Lung (tissue), 12 donors: ENCODE results near the gene ANTXR1. TPM values are rescaled to one million over a fixed set of nuclear protein-coding genes. Genes with fewer than 3 reads are reported as not detected.

Experiments used
- ATAC-seq: fragments of 200-7000 bp; cut with Tn5 transposase; one replicate; pipeline ENCODE4 v1.9.1; 2020; ENCODE audit warnings: moderate number of reproducible peaks; ENCODE audit not compliant: insufficient read depth, low FRiP score
- DNase-seq, 3 donors: peaks; one replicate each; pipeline ENCODE4 v3.0.0-alpha.2; 2013 to 2017
- H3K27ac ChIP-seq, 2 donors: one replicate each; pipeline ENCODE4 v1.5.1; 2013; ENCODE audit warnings: mild to moderate bottlenecking in 2 of 2, moderate library complexity in 2 of 2, control low read depth in 1 of 2, inconsistent platforms in 1 of 2, low read depth in 1 of 2, low read length in 1 of 2
- H3K27me3 ChIP-seq, 3 donors: one replicate each; pipeline ENCODE4 v1.5.1; 2013; ENCODE audit warnings: low read length in 2 of 3; ENCODE audit not compliant: control insufficient read depth in 3 of 3, insufficient read depth in 3 of 3
- H3K36me3 ChIP-seq, 4 donors: one replicate each; pipeline ENCODE4 v1.5.1; 2013; ENCODE audit warnings: low read length in 4 of 4, mild to moderate bottlenecking in 1 of 4, moderate library complexity in 1 of 4; ENCODE audit not compliant: control insufficient read depth in 4 of 4, insufficient read depth in 4 of 4
- H3K4me1 ChIP-seq, 5 donors: one replicate each; pipeline ENCODE4 v1.5.1; 2013; ENCODE audit warnings: low read length in 5 of 5, mild to moderate bottlenecking in 2 of 5, moderate library complexity in 1 of 5; ENCODE audit not compliant: control insufficient read depth in 5 of 5, insufficient read depth in 5 of 5
- H3K4me3 ChIP-seq: one replicate; pipeline ENCODE4 v1.5.1; 2013; ENCODE audit warnings: mild to moderate bottlenecking, control low read depth, moderate library complexity
- H3K9ac ChIP-seq, 2 donors: one replicate each; pipeline ENCODE4 v1.5.1; 2013; ENCODE audit warnings: low read length in 2 of 2, control low read depth in 1 of 2; ENCODE audit not compliant: insufficient read depth in 1 of 2
- H3K9me3 ChIP-seq, 4 donors: one replicate each; pipeline ENCODE4 v1.5.1; 2013; ENCODE audit warnings: low read length in 3 of 4, mild to moderate bottlenecking in 1 of 4, moderate library complexity in 1 of 4; ENCODE audit not compliant: control insufficient read depth in 4 of 4, insufficient read depth in 3 of 4
- WGBS, 2 donors: extraction: QIAGEN DNeasy Blood & Tissue Kit; methylation state at CpG; one replicate each; pipeline ENCODE4 v1.1.7; 2013; 5-methylcytosine and 5-hydroxymethylcytosine counted together
- polyA plus RNA-seq, 2 donors: library from polyadenylated mRNA; stranded (reverse); fragments of 200-250 nt; gene quantifications; one replicate each; pipeline ENCODE4 v1.2.1, GENCODE V29; 2013
- total RNA-seq, 2 donors: library from RNA; depleted of rRNA in 1 of 2; stranded (reverse); fragments of >200 nt in 1 of 2; gene quantifications; one replicate each; pipeline ENCODE4 v1.2.1, GENCODE V29; 2014 to 2021
- TF ChIP-seq, protein P1 (sequence below): IDR thresholded peaks from 2 replicates; pipeline ENCODE4 v1.5.1; 2012; ENCODE audit warnings: mild to moderate bottlenecking; ENCODE audit errors: control extremely low read depth, extremely low read depth
- donor health status: control.
- donor health status: control.
- donor health status: Bipolar disorder and iron deficiency.
- donor health status: healthy.
- donor health status: DM: yes; HTN: yes; CAD: no.

Gene ANTXR1
- total and polyA plus RNA-seq, 4 donors = 13.4 to 81.0 (median 34.8) TPM

DNA sequence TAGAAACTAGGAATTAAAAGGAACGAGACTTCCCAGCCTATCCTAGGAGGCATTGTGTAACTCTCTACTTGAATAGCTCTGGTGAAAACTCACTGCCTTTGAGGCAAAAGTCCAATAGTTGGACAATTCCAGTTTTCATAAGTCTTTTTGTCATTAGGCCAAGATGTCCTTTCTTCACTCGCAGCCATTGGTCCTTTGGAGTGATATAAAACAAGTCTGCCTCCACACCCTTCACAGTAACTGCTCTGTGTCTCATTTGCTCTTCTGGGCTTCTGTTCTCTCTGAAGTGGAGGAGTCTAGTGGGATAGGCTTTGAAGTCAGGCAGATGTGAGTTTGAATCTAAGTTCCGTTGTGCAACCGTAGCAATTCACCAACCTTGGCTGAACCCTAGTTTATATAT is 28.2 kb downstream of the ANTXR1 start:
- H3K9me3 ChIP-seq = no peaks in the 10 kb centered on the region
- TF ChIP-seq, protein P1, sequence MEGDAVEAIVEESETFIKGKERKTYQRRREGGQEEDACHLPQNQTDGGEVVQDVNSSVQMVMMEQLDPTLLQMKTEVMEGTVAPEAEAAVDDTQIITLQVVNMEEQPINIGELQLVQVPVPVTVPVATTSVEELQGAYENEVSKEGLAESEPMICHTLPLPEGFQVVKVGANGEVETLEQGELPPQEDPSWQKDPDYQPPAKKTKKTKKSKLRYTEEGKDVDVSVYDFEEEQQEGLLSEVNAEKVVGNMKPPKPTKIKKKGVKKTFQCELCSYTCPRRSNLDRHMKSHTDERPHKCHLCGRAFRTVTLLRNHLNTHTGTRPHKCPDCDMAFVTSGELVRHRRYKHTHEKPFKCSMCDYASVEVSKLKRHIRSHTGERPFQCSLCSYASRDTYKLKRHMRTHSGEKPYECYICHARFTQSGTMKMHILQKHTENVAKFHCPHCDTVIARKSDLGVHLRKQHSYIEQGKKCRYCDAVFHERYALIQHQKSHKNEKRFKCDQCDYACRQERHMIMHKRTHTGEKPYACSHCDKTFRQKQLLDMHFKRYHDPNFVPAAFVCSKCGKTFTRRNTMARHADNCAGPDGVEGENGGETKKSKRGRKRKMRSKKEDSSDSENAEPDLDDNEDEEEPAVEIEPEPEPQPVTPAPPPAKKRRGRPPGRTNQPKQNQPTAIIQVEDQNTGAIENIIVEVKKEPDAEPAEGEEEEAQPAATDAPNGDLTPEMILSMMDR = no peak
- H3K36me3 ChIP-seq = peaks cover 0 to 55% (median 19%) of the 10 kb centered on the region in 4 donors
- ATAC-seq (no peak), DNase-seq (peak in 1 of 3 donors; percentile 35)
- 84 to 94% methylated on average over 4 of the region's 4 CpGs for WGBS, 2 donors
- H3K4me3 ChIP-seq = no peak overlapping the region
- no peak overlapping the region for H3K27ac ChIP-seq
- H3K27me3 ChIP-seq = no peaks in the 10 kb centered on the region
- H3K4me1 ChIP-seq = peaks cover 0 to 5% (median 0%) of the 10 kb centered on the region in 5 donors
- no peak overlapping the region for H3K9ac ChIP-seq

DNA sequence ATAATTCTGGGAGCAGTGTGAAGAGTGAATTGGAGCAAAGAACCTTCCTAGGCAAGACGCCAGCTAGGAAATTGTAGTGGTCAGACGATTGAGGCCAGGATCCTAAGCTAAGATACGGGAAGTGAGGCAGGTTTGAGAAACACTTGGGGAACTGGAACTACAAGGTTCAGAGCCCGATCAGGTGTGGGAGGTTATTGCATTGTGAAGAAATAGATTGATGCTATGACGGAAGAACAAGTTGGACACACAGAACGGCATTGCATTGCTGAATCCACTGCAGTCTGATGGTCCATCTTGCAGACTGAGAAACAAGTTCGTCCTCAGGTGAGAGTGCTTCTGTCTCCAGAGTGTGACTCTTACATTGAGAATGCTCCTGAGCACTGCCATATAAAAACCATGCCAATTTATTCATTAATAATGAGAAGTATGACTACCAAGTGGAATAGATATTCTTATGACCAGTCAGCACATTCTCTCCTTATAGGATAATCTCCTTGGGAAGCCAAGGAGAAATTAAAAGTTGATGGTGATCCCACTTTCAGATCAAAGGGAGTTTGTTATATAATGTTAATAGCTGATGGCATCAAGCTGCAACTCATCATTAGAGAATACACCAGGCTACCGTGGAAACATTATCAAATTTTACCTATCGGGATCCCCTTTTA is 30.9 kb downstream of the ANTXR1 start:
- WGBS, 2 donors = 69 to 72% methylated on average over 9 of the region's 9 CpGs
- no peak for DNase-seq

DNA sequence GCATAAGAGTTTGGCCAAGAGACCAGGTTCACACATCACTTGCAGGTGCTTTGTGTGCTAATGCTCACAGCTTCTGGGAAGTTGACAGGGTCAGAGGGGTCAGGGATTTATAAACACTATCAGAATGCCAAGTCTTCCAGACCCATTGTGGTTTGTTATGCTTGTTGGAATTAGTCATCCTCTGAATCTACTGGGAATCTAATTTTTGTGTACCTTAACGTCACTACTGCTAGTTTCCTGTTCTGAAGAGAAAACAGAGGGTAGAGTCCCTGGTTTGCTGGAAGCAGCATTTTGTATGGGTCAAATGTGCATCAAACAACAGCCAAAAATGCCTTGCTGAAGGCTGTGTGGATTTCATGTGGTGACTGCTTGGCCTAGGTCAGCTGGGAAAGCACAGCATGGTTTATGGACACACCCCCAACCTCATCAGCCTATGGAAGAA is 33.3 kb downstream of the ANTXR1 start:
- no peaks in the 10 kb centered on the region for H3K9me3 ChIP-seq
- TF ChIP-seq, protein P1 = no peak
- H3K4me3 ChIP-seq = no peak overlapping the region
- no peak for DNase-seq
- WGBS, 2 donors = 28 to 64% methylated on average over 1 of the region's 1 CpG
- H3K4me1 ChIP-seq = peaks cover 0 to 3% (median 0%) of the 10 kb centered on the region in 5 donors
- peak overlapping the region in 1 of 2 donors; percentile 71 for H3K27ac ChIP-seq
- H3K9ac ChIP-seq = no peak overlapping the region
- ATAC-seq = no peak
- peaks cover 0 to 42% (median 14%) of the 10 kb centered on the region in 4 donors for H3K36me3 ChIP-seq
- no peaks in the 10 kb centered on the region for H3K27me3 ChIP-seq

More for the DNA sequence above, 30.9 kb downstream of the ANTXR1 start:
- TF ChIP-seq, protein P1 = no peak
- no peaks in the 10 kb centered on the region for H3K27me3 ChIP-seq
- peaks cover 0 to 3% (median 0%) of the 10 kb centered on the region in 5 donors for H3K4me1 ChIP-seq
- no peak overlapping the region for H3K27ac ChIP-seq
- H3K4me3 ChIP-seq = no peak overlapping the region
- H3K9ac ChIP-seq = no peak overlapping the region
- peaks cover 0 to 58% (median 20%) of the 10 kb centered on the region in 4 donors for H3K36me3 ChIP-seq
- ATAC-seq = no peak
- no peaks in the 10 kb centered on the region for H3K9me3 ChIP-seq
